ENCODE data around the gene TIGD1. TPM values are rescaled to one million over a fixed set of nuclear protein-coding genes. Genes with fewer than 3 reads are reported as not detected.

TIGD1 gene
- total RNA-seq, 1 experiment from 2014 or later, result 9.8 TPM

DNA sequence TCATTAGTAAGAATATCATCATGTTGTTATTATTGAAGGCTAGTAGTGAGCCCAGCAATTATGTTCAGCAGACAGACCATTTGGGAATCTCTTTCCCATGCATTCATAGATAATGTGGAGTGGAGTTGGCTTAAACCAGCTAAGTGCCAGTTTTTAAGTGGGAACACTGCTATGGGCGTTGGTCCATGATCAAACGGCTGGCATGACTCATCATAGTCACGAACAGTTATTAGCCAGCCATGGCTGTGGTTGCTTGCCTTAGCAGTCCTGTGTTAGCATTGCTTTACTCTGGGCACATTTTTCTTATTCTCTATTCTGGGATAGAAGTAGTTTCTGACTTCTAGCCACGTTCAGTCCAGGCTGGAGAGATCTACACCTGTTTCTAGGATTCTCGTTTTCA, 17.8 kb upstream of the TIGD1 start:
- H3K4me1 ChIP-seq (ENCODE audit: insufficient read depth, low read length, poor library complexity, severe bottlenecking), result no peaks in the 10 kb centered on the region
- DNase-seq (ENCODE audit: low spot score), result peak; percentile 24
- POLR2A ChIA-PET (ENCODE audit: low non-redundant PET), result no interaction called here
- TF ChIP-seq EZH2 (IDR thresholded peaks at IDR 0.05; ENCODE audit: borderline replicate concordance, low read depth, low read length, poor library complexity, severe bottlenecking), result no peak
- TF ChIP-seq, protein P1, sequence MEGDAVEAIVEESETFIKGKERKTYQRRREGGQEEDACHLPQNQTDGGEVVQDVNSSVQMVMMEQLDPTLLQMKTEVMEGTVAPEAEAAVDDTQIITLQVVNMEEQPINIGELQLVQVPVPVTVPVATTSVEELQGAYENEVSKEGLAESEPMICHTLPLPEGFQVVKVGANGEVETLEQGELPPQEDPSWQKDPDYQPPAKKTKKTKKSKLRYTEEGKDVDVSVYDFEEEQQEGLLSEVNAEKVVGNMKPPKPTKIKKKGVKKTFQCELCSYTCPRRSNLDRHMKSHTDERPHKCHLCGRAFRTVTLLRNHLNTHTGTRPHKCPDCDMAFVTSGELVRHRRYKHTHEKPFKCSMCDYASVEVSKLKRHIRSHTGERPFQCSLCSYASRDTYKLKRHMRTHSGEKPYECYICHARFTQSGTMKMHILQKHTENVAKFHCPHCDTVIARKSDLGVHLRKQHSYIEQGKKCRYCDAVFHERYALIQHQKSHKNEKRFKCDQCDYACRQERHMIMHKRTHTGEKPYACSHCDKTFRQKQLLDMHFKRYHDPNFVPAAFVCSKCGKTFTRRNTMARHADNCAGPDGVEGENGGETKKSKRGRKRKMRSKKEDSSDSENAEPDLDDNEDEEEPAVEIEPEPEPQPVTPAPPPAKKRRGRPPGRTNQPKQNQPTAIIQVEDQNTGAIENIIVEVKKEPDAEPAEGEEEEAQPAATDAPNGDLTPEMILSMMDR (conservative IDR thresholded peaks at IDR 0.05; ENCODE audit: low read depth, low read length), result no peak
- H3K27ac ChIP-seq (ENCODE audit: low read depth, low read length, poor library complexity, severe bottlenecking), result no peak overlapping the region
- no peak overlapping the region for H3K4me3 ChIP-seq (ENCODE audit: low read depth, low read length, poor library complexity, severe bottlenecking)
- H3K36me3 ChIP-seq (ENCODE audit: insufficient read depth, low read length, poor library complexity, severe bottlenecking), result peaks cover 57% of the 10 kb centered on the region
- H3K9me3 ChIP-seq (ENCODE audit: low read depth, low read length, poor library complexity, severe bottlenecking), result no peaks in the 10 kb centered on the region
- no TSS peak for BruUV-seq (replicated peaks)
- intact Hi-C loops (cut with micrococcal nuclease; ENCODE audit: unreplicated experiment), result no loop called here
- CTCF ChIA-PET, result no interaction called here
- no peaks in the 10 kb centered on the region for H3K27me3 ChIP-seq (replicated peaks; ENCODE audit: insufficient read depth, low read depth, low read length, poor library complexity)

DNA sequence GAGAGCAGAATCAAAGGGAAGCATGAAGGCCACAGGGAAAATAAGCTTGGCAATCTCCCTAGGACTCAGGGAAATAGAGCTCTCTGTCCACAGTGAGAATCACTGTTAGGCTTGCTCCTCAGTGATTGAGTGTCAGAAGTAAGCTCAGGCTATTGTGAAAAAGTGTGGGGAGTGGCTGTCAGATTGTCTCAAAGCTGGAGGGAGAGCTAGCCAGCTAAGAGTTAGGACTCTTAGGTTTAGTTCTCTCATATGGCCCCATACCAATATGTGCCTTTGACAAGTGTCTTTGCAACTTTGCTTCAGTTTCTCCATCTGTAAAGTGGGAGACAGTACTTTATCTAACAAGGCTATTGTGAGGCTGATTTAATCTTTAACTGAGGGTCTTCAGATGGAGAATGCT, 17.4 kb upstream of the TIGD1 start:
- H3K4me3 ChIP-seq (ENCODE audit: low read depth, low read length, poor library complexity, severe bottlenecking), result no peak overlapping the region
- no peaks in the 10 kb centered on the region for H3K9me3 ChIP-seq (ENCODE audit: low read depth, low read length, poor library complexity, severe bottlenecking)
- no peak for DNase-seq (ENCODE audit: low spot score)
- ChIA-PET POLR2A (ENCODE audit: low non-redundant PET) (no interaction called here), CTCF (no interaction called here)
- no peaks in the 10 kb centered on the region for H3K4me1 ChIP-seq (ENCODE audit: insufficient read depth, low read length, poor library complexity, severe bottlenecking)
- H3K36me3 ChIP-seq (ENCODE audit: insufficient read depth, low read length, poor library complexity, severe bottlenecking), result peaks cover 59% of the 10 kb centered on the region
- no TSS peak for BruUV-seq (replicated peaks)
- H3K27ac ChIP-seq (ENCODE audit: low read depth, low read length, poor library complexity, severe bottlenecking), result no peak overlapping the region
- intact Hi-C loops (cut with micrococcal nuclease; ENCODE audit: unreplicated experiment), result no loop called here
- no peaks in the 10 kb centered on the region for H3K27me3 ChIP-seq (replicated peaks; ENCODE audit: insufficient read depth, low read depth, low read length, poor library complexity)
- TF ChIP-seq, protein P1 (conservative IDR thresholded peaks at IDR 0.05; ENCODE audit: low read depth, low read length), result no peak
- TF ChIP-seq EZH2 (IDR thresholded peaks at IDR 0.05; ENCODE audit: borderline replicate concordance, low read depth, low read length, poor library complexity, severe bottlenecking), result no peak

DNA sequence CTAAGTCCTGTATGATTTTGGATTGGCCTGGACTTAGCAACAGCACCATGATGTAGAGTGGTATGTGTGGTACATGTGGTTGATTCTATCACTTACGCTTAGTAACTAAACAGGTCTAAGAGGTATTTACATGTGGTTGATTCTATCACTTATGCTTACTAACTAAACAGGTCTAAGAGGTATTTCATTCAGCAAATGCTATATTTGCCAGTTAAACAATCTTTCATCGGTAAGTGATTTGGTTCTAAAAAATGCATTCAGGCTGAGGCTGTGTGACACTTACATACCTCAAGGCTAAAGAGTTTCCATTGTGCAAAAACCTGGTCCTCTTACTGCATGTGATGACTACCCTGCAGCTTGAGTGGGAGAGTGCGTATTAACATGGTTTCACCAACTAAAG, 13.2 kb upstream of the TIGD1 start:
- BruUV-seq (replicated peaks), result no TSS peak
- CTCF ChIA-PET, result no interaction called here
- peaks cover 67% of the 10 kb centered on the region for H3K36me3 ChIP-seq (ENCODE audit: insufficient read depth, low read length, poor library complexity, severe bottlenecking)

More for the DNA sequence above, 13.2 kb upstream of the TIGD1 start:
- Histone ChIP-seq H3K4me1 (ENCODE audit: insufficient read depth, low read length, poor library complexity, severe bottlenecking) (no peaks in the 10 kb centered on the region), H3K27ac (ENCODE audit: low read depth, low read length, poor library complexity, severe bottlenecking) (no peak overlapping the region), H3K4me3 (ENCODE audit: low read depth, low read length, poor library complexity, severe bottlenecking) (no peak overlapping the region), H3K27me3 (replicated peaks; ENCODE audit: insufficient read depth, low read depth, low read length, poor library complexity) (no peaks in the 10 kb centered on the region), H3K9me3 (ENCODE audit: low read depth, low read length, poor library complexity, severe bottlenecking) (no peaks in the 10 kb centered on the region)
- POLR2A ChIA-PET (ENCODE audit: low non-redundant PET), result no interaction called here
- intact Hi-C loops (cut with micrococcal nuclease; ENCODE audit: unreplicated experiment), result no loop called here
- no peak for DNase-seq (ENCODE audit: low spot score)
- TF ChIP-seq, protein P1 (conservative IDR thresholded peaks at IDR 0.05; ENCODE audit: low read depth, low read length), result no peak
- TF ChIP-seq EZH2 (IDR thresholded peaks at IDR 0.05; ENCODE audit: borderline replicate concordance, low read depth, low read length, poor library complexity, severe bottlenecking), result no peak
